AG10803 (cell line): ENCODE results near the gene ZNF777.

Experiments used
- DNase-seq: peaks from one replicate; pipeline ENCODE4 v3.0.0; 2010; ENCODE audit warnings: low read depth
- H3K4me3 ChIP-seq: 2 replicates; pipeline ENCODE4 v1.5.1; 2011; ENCODE audit warnings: mild to moderate bottlenecking, low read length, control low read depth
- CTCF ChIP-seq: conservative IDR thresholded peaks from 2 replicates; pipeline ENCODE4 v1.5.1; 2011; ENCODE audit warnings: mild to moderate bottlenecking, low read length, control low read depth, inconsistent platforms

Gene ZNF777

GRCh38 chr7:149475121-149476045 is 14.5 kb upstream of the ZNF777 start:
- no peak for TF ChIP-seq CTCF
- no peak overlapping the region for H3K4me3 ChIP-seq
- DNase-seq: no peak

- DNase-seq: no peak
- no peak for TF ChIP-seq CTCF
- no peak overlapping the region for H3K4me3 ChIP-seq
Measured at GRCh38 chr7:149474309-149475120, 13.7 kb upstream of the ZNF777 start.

- TF ChIP-seq CTCF: no peak
- H3K4me3 ChIP-seq: no peak overlapping the region
- no peak for DNase-seq
Measured at GRCh38 chr7:149473251-149473650, 12.4 kb upstream of the ZNF777 start.

- no peak overlapping the region for H3K4me3 ChIP-seq
- DNase-seq: no peak
- no peak for TF ChIP-seq CTCF
Measured at GRCh38 chr7:149471289-149471953, 10.6 kb upstream of the ZNF777 start.

- TF ChIP-seq CTCF: no peak
- no peak for DNase-seq
- no peak overlapping the region for H3K4me3 ChIP-seq
Measured at GRCh38 chr7:149469806-149470205, 8.9 kb upstream of the ZNF777 start.

- no peak overlapping the region for H3K4me3 ChIP-seq
- no peak for TF ChIP-seq CTCF
- DNase-seq: peak; percentile 8
Measured at GRCh38 chr7:149468208-149468607, 7.3 kb upstream of the ZNF777 start.
